ENCODE data around the gene AGPS.

GRCh38 chr2:177352441-177353186 lies 40.0 kb upstream of the AGPS start:
- TF ChIP-seq CTCF (IDR thresholded peaks at IDR 0.05) (no peak), ZFX (IDR thresholded peaks at IDR 0.05; ENCODE audit: borderline replicate concordance) (no peak)

All from 22Rv1 (cell line).